Liver (tissue), 9 donors: ENCODE results near the gene ANAPC5. TPM values are rescaled to one million over a fixed set of nuclear protein-coding genes. Genes with fewer than 3 reads are reported as not detected.

Experiments used
- DNase-seq: peaks from one replicate; pipeline ENCODE4 v3.0.0-alpha.2; 2017; ENCODE audit warnings: low spot score
- H3K27ac ChIP-seq, 2 donors: one replicate each; pipeline ENCODE4 v1.7.0; 2013; ENCODE audit warnings: inconsistent platforms in 2 of 2, low read length in 2 of 2, control low read depth in 1 of 2, low read depth in 1 of 2, mild to moderate bottlenecking in 1 of 2
- H3K27me3 ChIP-seq, 4 donors: one replicate each; pipeline versions ENCODE4 v1.6.1 to v1.7.0; 2013; ENCODE audit warnings: low read length in 3 of 4, inconsistent platforms in 1 of 4, mild to moderate bottlenecking in 1 of 4, moderate library complexity in 1 of 4; ENCODE audit not compliant: control insufficient read depth in 4 of 4, insufficient read depth in 4 of 4
- H3K36me3 ChIP-seq, 4 donors: one replicate each; pipeline versions ENCODE4 v1.6.1 to v1.7.0; 2013; ENCODE audit warnings: low read length in 3 of 4, mild to moderate bottlenecking in 3 of 4, low read depth in 1 of 4, moderate library complexity in 1 of 4; ENCODE audit not compliant: control insufficient read depth in 4 of 4, insufficient read depth in 3 of 4
- H3K4me1 ChIP-seq, 4 donors: one replicate each; pipeline versions ENCODE4 v1.6.1 to v1.7.0; 2013; ENCODE audit warnings: low read length in 3 of 4, mild to moderate bottlenecking in 3 of 4, moderate library complexity in 1 of 4; ENCODE audit not compliant: control insufficient read depth in 4 of 4, insufficient read depth in 4 of 4
- H3K4me3 ChIP-seq, 3 donors: one replicate each; pipeline versions ENCODE4 v1.6.1 to v1.7.0; 2013; ENCODE audit warnings: low read length in 3 of 3, control low read depth in 1 of 3, low read depth in 1 of 3, mild to moderate bottlenecking in 1 of 3
- H3K9ac ChIP-seq, 2 donors: one replicate each; pipeline ENCODE4 v1.7.0; 2013; ENCODE audit warnings: low read length in 2 of 2, mild to moderate bottlenecking in 2 of 2, moderate library complexity in 2 of 2, control low read depth in 1 of 2, low read depth in 1 of 2
- H3K9me3 ChIP-seq, 4 donors: one replicate each; pipeline versions ENCODE4 v1.6.1 to v1.7.0; 2013; ENCODE audit warnings: low read length in 3 of 4; ENCODE audit not compliant: control insufficient read depth in 4 of 4
- FOXA1 ChIP-seq: IDR thresholded peaks from 2 replicates; pipeline ENCODE4 v1.6.1; 2016; ENCODE audit warnings: antibody characterized with exemption
- HNF4A ChIP-seq, 2 donors: conservative IDR thresholded peaks; 2 replicates each; pipeline ENCODE4 v1.6.1; 2016; ENCODE audit warnings: antibody characterized with exemption in 2 of 2, mild to moderate bottlenecking in 2 of 2
- HNF4G ChIP-seq: IDR thresholded peaks from 2 replicates; pipeline ENCODE4 v1.6.1; 2016; ENCODE audit warnings: antibody characterized with exemption
- NR2F2 ChIP-seq: IDR thresholded peaks from 2 replicates; pipeline ENCODE4 v1.6.1; 2016; ENCODE audit warnings: antibody characterized with exemption
- RAD21 ChIP-seq, 2 donors: IDR thresholded peaks; 2 replicates each; pipeline ENCODE4 v1.6.1; 2016; ENCODE audit warnings: antibody characterized with exemption in 2 of 2, mild to moderate bottlenecking in 2 of 2
- RXRA ChIP-seq, 2 donors: IDR thresholded peaks; 2 replicates each; pipeline ENCODE4 v1.6.1; 2017 to 2018; ENCODE audit warnings: antibody characterized with exemption in 2 of 2, mild to moderate bottlenecking in 1 of 2
- SP1 ChIP-seq: IDR thresholded peaks from 2 replicates; pipeline ENCODE4 v1.6.1; 2018; ENCODE audit warnings: antibody characterized with exemption, mild to moderate bottlenecking
- YY1 ChIP-seq: IDR thresholded peaks from 2 replicates; pipeline ENCODE4 v1.6.1; 2016; ENCODE audit warnings: antibody characterized with exemption, mild to moderate bottlenecking
- WGBS: extraction: QIAGEN DNeasy Blood & Tissue Kit; methylation state at CpG from one replicate; pipeline ENCODE4 v1.1.7; 2013; 5-methylcytosine and 5-hydroxymethylcytosine counted together
- polyA plus RNA-seq, 2 donors: library from polyadenylated mRNA; stranded (reverse) in 1 of 2; unstranded in 1 of 2; fragments of 200-250 nt in 1 of 2; fragments of >200 nt in 1 of 2; fragmentation: Nextera tagmentation in 1 of 2; extraction: Ambion mirVana in 1 of 2; gene quantifications; one replicate each; pipeline versions ENCODE4 v1.2.1 to v1.2.3, GENCODE V29; 2013 to 2015
- total RNA-seq, 2 donors: library from RNA; depleted of rRNA; stranded (reverse); fragments of >200 nt; gene quantifications; one replicate each; pipeline ENCODE4 v1.2.3, GENCODE V29; 2014
- TF ChIP-seq, protein P1 (sequence below): IDR thresholded peaks from 2 replicates; pipeline ENCODE4 v1.6.1; 2016; ENCODE audit warnings: antibody characterized with exemption
- TF ChIP-seq, protein P2 (sequence below): IDR thresholded peaks from 2 replicates; pipeline ENCODE4 v1.6.1; 2016; ENCODE audit warnings: antibody characterized with exemption
- TF ChIP-seq, protein P3 (sequence below): IDR thresholded peaks from 2 replicates; pipeline ENCODE4 v1.6.1; 2016; ENCODE audit warnings: antibody characterized with exemption
- TF ChIP-seq, protein P4 (sequence below): IDR thresholded peaks from 2 replicates; pipeline ENCODE4 v1.6.1; 2016; ENCODE audit warnings: antibody characterized with exemption, mild to moderate bottlenecking
- donor health status: healthy.
- donor health status: healthy.
- donor health status: healthy.
- donor health status: healthy.
- donor health status: healthy.

ANAPC5 gene
- total and polyA plus RNA-seq, 4 donors = 44.1 to 111 (median 62.2) TPM

- TF ChIP-seq, protein P1, sequence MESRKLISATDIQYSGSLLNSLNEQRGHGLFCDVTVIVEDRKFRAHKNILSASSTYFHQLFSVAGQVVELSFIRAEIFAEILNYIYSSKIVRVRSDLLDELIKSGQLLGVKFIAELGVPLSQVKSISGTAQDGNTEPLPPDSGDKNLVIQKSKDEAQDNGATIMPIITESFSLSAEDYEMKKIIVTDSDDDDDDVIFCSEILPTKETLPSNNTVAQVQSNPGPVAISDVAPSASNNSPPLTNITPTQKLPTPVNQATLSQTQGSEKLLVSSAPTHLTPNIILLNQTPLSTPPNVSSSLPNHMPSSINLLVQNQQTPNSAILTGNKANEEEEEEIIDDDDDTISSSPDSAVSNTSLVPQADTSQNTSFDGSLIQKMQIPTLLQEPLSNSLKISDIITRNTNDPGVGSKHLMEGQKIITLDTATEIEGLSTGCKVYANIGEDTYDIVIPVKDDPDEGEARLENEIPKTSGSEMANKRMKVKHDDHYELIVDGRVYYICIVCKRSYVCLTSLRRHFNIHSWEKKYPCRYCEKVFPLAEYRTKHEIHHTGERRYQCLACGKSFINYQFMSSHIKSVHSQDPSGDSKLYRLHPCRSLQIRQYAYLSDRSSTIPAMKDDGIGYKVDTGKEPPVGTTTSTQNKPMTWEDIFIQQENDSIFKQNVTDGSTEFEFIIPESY = no peak
- TF ChIP-seq, protein P2, sequence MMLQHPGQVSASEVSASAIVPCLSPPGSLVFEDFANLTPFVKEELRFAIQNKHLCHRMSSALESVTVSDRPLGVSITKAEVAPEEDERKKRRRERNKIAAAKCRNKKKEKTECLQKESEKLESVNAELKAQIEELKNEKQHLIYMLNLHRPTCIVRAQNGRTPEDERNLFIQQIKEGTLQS = no peak
- TF ChIP-seq, protein P3, sequence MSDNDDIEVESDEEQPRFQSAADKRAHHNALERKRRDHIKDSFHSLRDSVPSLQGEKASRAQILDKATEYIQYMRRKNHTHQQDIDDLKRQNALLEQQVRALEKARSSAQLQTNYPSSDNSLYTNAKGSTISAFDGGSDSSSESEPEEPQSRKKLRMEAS = no peak
- TF ChIP-seq NR2F2 = no peak
- no peak for TF ChIP-seq HNF4A (conservative IDR thresholded peaks at IDR 0.05)
- Histone ChIP-seq H3K4me3 (no peak overlapping the region), H3K9me3 (no peaks in the 10 kb centered on the region), H3K27ac (peak overlapping the region; percentile 70), H3K36me3 (peaks cover 0 to 3% (median 2%) of the 10 kb centered on the region in 4 donors), H3K27me3 (no peaks in the 10 kb centered on the region), H3K9ac (no peak overlapping the region), H3K4me1 (peaks cover 0 to 11% (median 10%) of the 10 kb centered on the region in 4 donors)
- WGBS = 68% methylated on average over 13 of the region's 13 CpGs
- DNase-seq = no peak
These were observed 73.2 kb downstream of the ANAPC5 start for GRCh38 chr12:121279071-121279375.

DNA sequence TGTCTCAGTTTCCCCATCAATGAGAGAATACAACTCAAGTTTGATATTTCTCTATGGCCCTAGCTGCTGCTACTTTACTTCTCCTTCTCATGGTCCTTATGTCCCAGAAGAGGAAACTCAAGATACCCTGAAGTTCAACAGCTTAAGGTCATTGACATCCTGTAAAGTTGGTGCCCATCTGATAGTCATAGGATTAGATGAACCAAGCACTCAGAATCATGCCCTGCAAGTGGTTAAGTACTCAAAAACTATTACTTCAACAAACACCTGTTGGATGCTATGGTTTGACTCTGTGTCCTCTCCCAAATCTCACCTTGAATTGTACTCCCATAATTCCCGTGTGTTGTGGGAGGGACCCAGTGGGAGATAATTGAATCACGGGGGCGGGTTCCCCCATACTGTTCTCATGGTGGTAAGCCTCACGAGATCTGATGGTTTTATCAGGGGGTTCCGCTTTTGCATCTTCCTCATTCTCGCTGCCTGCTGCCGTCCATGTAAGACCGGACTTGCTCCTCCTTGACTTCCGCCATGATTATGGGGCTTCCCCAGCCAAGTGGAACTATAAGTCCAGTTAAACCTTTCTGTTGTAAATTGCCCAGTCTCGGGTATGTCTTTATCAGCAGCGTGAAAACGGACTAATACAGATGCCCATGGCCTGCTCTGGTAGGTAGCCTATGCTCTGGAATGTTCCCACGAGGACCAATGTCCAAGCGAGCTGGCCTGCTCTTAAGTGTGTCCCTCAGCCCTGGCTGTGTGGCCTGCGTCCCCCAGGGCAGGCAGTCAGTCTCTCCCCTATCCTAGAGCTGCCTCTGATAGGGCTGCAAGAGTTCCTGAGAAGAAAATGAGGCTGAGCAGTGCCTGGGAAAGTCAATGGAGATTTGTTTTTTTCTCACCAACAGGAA lies 73.8 kb downstream of the ANAPC5 start:
- no peak overlapping the region for H3K4me3 ChIP-seq
- peak overlapping the region; percentile 70 for H3K27ac ChIP-seq
- H3K9ac ChIP-seq = no peak overlapping the region
- DNase-seq = no peak
- TF ChIP-seq RAD21 (IDR thresholded peaks at IDR 0.05) = no peak
- no peak for TF ChIP-seq HNF4G
- TF ChIP-seq, protein P1 = no peak
- no peak for TF ChIP-seq FOXA1
- peak; percentile 53 for TF ChIP-seq YY1
- peaks cover 0 to 11% (median 10%) of the 10 kb centered on the region in 4 donors for H3K4me1 ChIP-seq
- H3K9me3 ChIP-seq = no peaks in the 10 kb centered on the region
- H3K27me3 ChIP-seq = no peaks in the 10 kb centered on the region
- peaks cover 2 to 8% (median 5%) of the 10 kb centered on the region in 4 donors for H3K36me3 ChIP-seq
- WGBS = 77% methylated on average over 15 of the region's 15 CpGs

DNA sequence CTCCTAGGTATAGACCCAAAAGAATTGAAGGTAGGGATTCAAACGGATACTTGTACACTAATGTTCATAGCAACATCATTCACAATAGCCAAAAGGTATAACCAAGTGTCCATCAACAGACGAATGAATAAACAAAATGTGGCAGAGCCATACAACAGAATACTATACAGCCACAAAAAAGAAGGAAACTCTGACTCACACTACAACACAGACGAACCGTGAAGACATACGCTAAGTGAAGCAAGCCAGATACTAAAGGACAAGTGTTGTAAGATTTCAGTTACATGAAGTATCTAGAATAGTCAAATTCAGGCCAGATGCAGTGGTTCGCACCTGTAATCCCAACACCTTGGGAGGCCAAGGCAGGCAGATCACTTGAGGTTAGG lies 74.8 kb downstream of the ANAPC5 start:
- Histone ChIP-seq H3K27me3 (no peaks in the 10 kb centered on the region), H3K36me3 (peaks cover 3 to 15% (median 10%) of the 10 kb centered on the region in 4 donors), H3K4me1 (peaks cover 0 to 11% (median 10%) of the 10 kb centered on the region in 4 donors), H3K27ac (no peak overlapping the region), H3K9ac (no peak overlapping the region), H3K4me3 (no peak overlapping the region), H3K9me3 (no peaks in the 10 kb centered on the region)
- TF ChIP-seq RAD21 (IDR thresholded peaks at IDR 0.05) (no peak), FOXA1 (no peak), SP1 (no peak), RXRA (IDR thresholded peaks at IDR 0.05) (no peak)
- TF ChIP-seq, protein P4, sequence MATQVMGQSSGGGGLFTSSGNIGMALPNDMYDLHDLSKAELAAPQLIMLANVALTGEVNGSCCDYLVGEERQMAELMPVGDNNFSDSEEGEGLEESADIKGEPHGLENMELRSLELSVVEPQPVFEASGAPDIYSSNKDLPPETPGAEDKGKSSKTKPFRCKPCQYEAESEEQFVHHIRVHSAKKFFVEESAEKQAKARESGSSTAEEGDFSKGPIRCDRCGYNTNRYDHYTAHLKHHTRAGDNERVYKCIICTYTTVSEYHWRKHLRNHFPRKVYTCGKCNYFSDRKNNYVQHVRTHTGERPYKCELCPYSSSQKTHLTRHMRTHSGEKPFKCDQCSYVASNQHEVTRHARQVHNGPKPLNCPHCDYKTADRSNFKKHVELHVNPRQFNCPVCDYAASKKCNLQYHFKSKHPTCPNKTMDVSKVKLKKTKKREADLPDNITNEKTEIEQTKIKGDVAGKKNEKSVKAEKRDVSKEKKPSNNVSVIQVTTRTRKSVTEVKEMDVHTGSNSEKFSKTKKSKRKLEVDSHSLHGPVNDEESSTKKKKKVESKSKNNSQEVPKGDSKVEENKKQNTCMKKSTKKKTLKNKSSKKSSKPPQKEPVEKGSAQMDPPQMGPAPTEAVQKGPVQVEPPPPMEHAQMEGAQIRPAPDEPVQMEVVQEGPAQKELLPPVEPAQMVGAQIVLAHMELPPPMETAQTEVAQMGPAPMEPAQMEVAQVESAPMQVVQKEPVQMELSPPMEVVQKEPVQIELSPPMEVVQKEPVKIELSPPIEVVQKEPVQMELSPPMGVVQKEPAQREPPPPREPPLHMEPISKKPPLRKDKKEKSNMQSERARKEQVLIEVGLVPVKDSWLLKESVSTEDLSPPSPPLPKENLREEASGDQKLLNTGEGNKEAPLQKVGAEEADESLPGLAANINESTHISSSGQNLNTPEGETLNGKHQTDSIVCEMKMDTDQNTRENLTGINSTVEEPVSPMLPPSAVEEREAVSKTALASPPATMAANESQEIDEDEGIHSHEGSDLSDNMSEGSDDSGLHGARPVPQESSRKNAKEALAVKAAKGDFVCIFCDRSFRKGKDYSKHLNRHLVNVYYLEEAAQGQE = no peak
- TF ChIP-seq, protein P1 = no peak
- TF ChIP-seq, protein P2 = no peak
- 85% methylated on average over 6 of the region's 6 CpGs for WGBS
- no peak for DNase-seq
